TTC549 (cell line): Measurements from ENCODE around the gene HERC4.
"Not testable (repeated sequence)": the region's sequence is repeated elsewhere in the genome, so short reads cannot be mapped to it uniquely, and the experiment has no call there.

Experiments
- FAIRE-seq: peaks from 2 replicates; lab custom pipeline; 2012; peaks lifted over from hg19 to GRCh38; lab: Jason Lieb, UNC

The HERC4 gene

DNA sequence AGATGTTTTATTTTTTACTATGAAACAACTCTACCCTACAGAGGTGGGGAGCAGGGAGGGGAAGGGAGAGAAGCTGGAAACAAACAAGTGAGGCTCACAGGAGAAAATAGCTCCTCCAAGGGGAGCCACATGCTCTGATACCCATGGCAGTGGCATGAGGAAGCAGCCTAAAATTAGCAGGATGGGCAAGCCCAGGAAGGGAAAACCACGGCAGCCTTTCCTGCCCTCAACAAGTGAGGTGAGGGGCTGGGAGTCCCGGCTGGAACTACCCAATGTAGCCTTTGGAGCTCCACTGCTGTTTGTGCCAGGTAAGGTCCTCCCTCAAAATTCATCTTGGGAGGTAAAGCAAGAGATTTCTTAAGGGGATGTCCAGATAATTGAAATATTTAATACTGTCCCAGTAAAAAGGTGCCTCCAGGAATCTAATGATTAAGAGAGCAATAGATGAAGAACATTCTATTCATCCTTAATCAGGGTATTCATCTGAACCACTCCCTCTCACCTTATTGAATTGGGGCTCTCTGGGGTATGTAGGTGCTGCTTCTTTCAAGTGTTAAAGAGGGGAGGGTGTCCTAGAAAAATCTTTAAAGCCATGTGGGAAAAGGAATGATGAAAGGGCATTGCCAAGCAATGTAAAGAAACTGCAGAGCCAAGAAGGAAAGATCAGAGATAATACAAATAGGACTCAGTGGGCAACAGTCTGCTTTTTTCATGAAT is 12.8 kb upstream of the HERC4 start:
- FAIRE-seq: no peak

DNA sequence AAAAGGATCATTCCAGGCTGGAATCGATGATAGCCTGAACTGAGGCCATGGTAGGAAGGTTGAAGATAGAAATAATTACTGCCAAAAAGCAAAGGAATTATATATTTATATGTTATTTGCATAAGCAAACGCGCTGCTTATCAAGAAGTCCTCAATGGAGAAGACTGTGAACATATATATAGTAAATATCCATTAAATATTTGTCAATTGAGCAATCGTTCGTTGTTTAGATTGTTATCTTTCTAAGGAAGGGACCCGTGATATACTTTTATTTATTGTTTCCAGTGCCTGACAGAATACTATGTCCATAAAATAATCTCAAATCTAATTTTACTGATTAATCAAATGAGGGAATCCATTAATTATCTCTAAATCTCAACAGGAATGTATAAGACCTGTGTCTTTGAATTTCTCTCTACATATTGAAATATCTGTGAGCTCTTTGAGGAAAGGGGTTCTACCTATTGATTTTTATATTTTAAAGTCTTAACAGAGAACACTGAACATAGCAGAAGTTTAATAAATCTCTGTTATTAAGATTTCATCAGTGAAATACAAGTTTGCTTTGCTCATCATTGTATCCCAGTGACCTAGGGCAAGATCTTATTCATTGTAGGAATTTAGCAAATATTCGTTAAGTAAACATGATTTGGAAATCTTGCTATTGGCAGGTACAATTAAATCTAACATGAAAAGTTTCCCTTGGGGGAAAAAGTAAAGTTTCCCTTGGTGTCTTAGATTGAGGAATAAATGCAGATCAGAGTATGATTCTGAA is 12.0 kb upstream of the HERC4 start:
- FAIRE-seq: no peak

DNA sequence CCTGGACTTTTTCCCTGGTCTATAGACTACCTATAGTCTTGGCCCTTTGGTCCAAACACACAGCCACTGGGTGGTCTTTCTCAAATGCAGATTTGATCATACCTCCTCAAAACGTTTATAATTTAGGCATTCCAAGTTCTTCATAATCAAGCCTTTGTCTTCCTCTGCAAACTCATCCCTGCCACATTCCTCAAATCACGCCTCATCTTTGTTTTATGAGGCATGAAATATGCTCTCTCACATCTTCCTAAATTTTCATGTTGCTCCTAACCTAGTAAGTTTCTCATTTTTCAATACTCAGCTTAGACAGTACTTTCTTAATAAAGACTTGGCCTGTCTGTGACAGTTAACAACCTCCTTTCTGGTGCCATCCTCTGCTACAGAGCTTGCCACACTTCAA is 10.9 kb upstream of the HERC4 start:
- no peak for FAIRE-seq

DNA sequence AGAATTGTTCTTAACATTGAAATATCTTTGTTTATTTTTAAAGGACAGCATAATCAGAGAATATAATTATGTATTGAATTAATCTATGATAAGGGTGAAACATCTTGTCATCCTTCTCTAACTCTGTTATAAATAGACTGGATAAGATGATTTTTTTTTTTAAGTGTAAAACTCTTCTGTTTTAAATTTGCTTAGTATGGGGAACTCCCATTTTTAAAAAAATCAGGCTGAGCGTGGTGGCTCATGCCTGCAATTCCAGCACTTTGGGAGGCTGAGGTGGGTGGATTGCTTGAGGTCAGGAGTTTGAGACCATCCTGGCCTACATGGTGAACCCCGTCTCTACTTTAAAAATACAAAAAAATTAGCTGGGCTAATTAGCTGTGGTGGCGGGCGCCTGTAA is 9.4 kb upstream of the HERC4 start:
- FAIRE-seq: no peak

DNA sequence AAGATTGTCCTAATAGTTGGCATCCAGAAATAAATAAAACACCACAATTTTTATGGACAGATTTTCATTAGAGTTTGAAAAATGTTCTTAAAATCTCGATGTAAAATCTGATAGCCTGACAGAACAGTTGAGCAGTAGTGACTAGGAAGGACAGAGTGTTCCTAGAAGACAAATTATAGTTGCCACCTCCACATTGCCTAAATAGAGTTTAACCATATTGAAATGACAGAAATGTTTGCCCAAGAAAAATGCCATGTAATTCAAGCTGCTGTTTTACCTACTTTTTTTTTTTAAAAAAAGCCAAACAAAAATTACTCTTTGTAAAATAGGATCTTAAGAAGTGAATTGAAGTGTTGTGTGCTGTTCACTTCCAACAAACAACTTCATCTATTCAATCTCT is 8.9 kb upstream of the HERC4 start:
- FAIRE-seq: no peak

DNA sequence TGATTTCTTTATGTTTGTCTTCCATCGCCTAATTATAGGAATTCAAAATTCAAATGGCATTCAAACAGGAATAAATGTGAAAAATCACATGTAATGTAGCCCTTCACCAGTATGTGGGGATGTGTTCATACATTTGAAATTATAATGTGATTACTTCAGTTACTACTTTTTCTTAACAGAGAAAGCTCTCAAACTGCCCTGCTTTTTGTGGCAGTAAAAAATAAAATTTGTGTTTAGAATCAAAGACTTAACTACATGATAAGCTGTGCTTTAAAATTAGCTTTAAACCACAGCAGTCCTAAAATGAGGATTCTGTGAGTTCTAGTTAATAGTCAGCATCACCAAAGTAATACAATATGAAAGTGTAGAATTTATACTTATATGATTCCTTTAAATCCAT is 7.8 kb upstream of the HERC4 start:
- peak; percentile 69 for FAIRE-seq

DNA sequence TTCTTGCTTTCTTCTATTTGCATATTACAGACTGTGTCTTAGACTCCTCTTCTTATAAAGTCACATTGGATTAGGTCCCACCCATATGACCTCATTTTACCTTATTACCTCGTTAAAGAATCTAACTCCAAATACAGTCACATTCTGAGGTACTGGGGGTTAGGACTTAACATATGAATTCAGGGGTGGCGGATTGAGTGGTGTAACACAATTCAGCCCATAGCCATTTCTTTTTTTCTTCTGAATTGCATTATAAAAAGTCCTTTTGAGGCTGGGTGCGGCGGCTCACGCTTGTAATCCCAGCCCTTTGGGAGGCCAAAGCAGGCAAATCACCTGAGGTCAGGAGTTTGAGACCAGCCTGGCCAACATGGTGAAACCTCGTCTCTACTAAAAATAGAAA is 6.8 kb upstream of the HERC4 start:
- no peak for FAIRE-seq

DNA sequence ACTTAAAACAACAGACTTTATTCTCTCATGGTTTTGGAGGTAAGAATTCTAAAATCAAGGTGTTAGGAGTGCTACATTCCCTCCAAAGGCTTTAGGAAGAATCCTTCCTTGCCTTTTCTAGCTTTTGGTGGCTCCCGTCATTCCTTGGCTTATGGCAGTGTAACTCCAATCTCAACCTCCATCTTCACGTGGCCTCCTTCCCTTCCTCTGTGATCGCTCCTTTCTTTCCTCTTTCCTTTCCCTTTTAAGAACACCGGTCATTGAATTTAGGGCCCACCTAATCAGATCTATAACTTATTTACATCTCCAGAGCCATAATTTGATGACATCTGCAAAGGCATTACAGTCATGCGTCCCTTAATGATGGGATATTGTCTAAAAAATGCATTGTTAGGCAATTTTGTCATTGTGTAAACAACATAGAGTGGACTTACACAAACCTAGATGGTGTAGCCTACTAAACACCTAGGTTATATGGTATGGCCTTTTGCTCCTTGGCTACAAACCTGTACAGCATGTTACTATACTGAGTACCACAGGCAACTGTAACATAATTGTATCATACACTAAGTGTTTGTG is 5.9 kb upstream of the HERC4 start:
- no peak for FAIRE-seq

DNA sequence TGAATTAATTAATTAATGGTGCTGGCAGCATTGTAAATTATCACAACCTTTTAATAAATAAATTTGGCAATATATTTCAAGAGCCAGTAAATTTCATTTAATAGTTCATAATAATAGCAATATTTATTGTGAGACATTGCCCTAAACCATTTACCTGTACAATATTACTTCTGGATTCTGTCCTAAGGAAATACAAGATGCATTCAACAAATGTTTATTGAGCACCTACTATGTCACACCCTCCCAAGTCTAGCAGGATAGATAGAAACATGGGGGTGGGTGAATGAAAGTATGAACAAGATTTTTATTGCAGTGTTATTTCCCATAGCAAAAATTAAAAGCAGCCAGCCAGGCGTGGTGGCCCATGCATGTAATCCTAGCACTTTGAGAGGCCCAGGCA is 4.4 kb upstream of the HERC4 start:
- FAIRE-seq: no peak

DNA sequence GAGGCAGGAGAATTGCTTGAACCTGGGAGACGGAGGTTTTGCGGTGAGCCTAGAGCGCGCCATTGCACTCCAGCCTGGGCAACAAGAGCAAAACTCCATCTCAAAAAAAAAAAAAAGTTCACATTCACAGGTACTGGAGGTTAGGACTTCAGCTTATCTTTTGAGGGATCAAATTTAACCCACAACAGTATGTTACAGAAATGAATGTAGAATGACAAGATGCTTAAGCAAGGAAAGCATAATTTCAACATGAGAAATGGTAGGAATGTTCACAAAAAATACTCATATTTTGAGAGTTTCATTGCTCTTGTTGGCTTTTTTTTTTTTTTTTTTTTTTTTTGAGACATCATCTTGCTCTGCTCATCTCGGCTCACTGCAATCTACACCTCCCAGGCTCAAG is 1.9 kb upstream of the HERC4 start:
- FAIRE-seq: no peak

DNA sequence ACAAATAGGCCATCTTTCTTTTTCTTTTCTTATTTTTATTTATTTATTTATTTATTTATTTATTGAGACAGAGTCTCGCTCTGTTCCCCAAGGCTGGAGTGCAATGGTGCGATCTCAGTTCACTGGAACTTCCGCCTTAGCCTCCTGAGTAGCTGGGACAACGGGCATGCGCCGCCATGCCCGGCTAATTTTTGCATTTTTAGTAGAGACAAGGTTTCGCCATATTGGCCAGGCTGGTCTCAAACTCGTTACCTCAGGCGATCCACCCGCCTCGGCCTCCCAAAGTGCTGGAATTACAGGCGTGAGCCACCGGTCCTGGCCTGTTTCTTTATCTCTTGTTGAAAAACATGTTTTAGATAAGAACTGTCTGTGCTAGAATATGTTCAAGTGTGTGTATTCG is 998 bp upstream of the HERC4 start:
- FAIRE-seq: not testable (repeated sequence)

DNA sequence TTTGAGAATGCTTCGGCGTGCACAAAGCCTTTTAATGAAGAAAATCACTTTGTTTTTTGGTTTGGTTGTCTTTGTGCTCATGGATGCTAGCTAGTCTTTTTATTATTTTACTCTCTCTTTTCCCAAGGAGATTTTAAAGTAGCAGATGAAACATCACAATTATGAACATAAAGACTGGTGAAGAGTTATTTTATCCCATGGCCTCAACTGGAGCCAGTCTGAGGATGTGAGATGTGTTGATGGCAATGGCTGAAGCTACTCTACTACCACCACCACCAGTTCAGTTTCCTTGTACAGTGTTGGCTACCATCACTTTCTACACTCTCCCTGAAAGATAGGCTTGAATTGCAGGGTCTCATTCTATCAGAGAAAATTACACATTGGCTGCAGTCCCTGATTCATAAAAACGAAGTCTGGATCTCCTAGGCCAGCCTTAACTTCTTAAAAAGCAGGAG is 494 bp upstream of the HERC4 start:
- FAIRE-seq: no peak

DNA sequence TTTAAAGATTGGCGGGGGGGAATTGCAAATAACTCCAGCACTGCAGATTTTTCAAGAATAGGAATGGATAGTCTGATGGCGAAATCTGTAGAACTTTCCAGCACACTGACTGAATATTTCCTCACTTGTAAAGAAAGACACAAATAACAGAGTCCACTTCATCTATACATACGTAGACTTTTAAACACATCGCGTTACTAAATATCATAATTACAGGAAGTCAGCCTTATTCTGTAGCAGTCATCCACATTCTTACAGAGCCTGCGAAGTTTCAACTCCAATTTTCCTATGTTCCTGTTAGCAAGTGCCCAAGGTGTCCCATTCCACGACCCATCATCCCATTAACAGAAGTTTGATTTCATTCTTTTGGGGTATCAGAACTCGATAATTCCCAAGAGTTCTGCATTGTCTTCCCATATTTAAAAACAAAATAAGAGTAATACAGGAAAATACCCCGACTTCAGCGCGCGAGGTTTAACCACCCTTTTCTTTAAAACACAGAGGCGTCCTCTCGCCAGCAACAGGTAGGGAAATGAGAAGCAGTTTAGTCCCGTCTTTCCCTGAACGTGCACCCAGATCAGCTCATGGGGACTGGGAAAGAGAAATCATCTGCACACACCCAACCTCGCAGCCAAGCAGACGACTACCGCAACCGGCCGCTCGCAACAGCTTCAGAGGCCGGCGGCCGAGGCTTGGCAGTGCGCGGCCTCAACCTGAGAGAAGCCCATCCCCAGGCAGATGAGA is 880 bp downstream of the HERC4 start:
- FAIRE-seq: no peak

DNA sequence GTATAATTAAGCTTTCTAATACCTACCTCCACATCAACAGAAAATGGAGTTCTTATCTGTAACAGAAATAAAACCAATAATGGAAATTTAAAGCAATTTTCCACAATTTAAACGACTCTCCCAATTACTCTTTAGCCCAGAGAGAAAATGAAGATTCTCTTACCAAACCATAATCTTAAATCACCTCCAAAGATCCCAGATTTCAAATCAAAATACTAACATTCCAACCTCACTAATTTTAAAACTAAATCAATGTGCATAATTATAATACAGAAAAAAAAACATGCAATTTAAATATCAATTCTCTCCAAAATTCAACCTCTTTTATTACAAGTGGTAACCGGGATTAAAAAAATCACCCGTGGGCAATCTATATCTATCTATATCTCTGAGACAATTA is 1.5 kb downstream of the HERC4 start:
- FAIRE-seq: no peak

DNA sequence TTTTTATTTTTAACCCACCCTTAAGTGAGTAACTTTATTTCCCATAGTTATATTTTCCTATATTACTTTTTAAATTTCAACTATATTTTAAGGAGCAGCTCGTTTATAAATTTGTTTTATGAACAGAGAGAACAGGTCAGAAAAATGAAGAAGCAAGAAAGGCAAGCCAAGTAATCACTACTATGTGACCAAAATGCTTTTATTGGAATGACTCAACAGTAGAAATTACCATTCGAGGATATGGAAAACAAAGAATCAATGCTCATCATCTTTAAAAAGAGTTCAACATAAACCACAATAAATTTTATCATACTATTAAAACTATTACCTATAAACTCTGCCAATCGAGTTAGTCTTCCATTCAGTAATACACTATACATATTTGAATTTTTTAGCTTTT is 7.6 kb downstream of the HERC4 start:
- FAIRE-seq: no peak

DNA sequence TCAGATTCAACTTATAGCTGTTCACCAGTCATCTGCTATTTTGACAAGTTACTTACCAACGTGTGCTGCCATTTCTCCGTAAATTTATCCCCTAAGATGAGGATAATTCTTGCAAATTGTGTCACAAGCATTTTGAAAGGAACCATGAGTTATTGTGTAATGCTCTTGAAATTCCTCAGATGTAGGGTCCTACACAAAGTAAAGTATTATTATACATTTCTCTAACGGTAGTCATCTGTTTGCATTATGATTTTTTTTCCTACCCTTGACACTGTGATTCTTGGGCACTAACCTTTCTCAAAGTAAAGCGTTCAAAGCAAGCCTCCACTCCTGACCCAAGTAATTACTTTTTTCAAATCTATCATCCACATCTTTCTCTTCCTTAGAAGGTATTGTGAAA is 8.1 kb downstream of the HERC4 start:
- FAIRE-seq: no peak

DNA sequence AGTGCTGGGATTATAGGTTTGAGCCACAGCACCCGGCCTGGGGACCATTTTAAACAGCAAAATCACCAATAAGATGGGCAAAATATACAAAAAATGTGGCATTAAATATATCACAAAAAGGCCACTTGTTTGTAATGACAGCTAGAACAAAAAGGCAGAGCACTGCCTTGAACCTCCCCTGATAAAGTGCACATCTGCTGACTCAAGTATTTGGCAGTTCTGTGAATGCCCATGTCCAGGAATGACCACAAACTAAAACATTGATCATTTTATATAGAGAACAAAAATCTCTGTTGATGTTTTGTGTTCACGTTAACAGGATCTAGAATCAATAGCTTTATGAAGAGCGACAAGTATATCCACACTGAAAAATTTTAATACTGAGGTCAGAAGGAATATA is 21.5 kb downstream of the HERC4 start:
- no peak for FAIRE-seq

DNA sequence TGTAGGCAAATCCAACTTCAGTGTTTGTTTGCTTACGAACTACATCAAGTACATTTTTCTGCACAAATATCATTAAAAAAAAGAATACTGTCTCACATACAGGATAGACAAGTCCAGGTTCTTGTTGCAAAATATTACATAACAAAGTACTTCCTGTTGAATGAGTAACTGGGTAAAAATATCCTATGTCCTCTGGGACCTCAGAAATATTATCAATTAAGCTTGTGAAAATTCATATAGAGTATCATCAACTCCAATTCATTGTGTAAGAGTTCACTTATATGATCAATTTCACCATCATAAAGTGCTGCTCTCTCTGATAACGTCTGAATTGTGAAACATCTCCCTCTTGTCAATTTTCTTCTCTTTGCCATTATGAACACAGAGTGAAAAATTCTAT is 22.6 kb downstream of the HERC4 start:
- FAIRE-seq: no peak

DNA sequence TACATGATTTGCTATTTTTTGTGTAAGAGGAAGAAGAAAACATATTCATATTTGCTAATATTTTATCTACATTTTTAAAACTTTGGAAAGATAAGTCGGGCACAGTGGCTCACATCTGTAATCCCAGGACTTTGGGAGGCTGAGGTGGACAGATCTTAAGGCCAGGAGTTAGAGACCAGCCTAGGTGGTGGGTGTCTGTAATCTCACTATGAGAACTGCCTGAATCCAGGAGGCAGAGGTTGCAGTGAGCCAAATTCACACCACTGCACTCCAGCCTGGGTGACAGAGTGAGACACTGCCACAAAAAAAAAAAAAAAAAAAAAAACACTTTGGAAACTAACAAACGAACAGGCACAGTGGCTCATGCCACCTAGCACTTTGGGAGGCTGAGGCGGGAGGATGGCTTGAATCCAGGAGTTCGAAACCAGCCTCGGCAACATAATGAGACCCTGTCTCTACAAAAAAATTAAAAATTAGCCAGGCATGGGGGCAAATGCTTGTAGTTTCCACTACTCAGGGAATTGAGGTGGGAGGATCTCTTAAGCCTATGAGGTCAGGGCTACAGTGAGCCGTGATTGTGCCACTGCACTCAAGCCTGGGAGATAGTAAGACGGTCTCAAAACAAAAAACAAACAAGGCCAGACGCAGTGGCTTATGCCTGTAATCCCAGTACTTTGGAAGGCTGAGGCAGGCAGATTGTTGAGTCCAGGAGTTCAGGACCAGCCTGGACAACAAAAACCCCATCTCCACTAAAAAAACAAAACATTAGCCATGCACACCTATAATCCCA is 25.6 kb downstream of the HERC4 start:
- no peak for FAIRE-seq

DNA sequence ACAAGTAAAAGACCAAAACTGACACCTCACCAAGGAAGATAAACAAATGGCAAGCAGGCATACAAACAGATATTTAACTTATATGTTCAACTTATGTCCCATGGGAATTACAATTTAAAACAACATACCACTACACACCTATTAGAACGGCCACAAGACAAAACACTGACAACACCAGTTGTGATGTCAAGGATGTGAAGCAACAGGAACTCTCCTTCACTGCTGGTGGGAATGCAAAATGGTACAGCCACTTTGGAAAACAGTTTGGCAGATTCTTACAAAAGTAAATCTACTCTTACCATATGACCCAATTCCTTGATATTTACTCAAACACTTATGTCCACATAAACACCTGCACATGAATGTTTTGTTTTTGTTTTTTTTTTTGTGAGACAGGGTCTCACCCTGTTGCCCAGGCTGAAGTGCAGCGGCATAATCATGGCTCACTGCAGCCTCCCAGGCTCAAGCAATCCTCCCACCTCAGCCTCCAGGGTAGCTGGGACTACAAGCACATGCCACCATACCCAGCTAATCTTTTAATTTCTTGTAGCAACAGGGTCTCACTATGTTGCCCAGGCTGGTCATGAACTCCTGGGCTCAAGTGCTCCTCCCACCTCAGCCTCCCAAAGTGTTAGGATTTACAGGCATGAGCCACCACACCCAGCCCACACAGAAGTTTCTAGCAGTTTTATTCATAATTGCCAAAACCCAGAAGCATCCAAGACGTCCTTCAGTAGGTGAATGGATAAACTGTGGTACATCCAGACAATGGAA is 27.3 kb downstream of the HERC4 start:
- no peak for FAIRE-seq

DNA sequence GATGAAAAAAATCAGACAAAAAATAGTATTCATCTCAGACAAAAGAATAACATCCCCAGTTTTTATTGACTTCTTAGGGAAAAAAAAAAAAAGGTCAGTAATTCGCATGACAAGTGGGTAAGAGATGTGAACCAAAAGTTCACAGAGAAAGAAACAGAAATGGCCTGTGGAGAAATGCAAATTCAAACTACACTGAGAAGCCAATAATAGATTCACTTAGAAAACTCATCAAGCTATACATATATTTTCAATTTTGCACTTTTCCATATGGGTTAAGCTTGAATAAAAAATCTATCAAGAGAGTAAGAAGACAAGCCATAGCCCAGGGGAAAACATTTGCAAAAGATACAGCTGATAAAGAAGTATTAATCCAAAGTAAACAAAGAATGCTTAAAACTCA is 28.0 kb downstream of the HERC4 start:
- FAIRE-seq: no peak
